GM06990 (cell line): ENCODE data around the gene SLC12A5.
A peak's percentile ranks its signal among the peaks of the same experiment; 100 is the strongest.
"Not testable (repeated sequence)": the region's sequence is repeated elsewhere in the genome, so short reads cannot be mapped to it uniquely, and the experiment has no call there.

Source experiments
- DNase-seq: peaks from one replicate; pipeline ENCODE4 v3.0.0-alpha.2; 2011; ENCODE audit not compliant: insufficient read length; ENCODE audit errors: extremely low read depth
- H3K27me3 ChIP-seq: replicated peaks from 2 replicates; pipeline ENCODE4 v1.6.0; 2011; ENCODE audit warnings: low read length; ENCODE audit not compliant: control insufficient read depth, insufficient read depth
- H3K36me3 ChIP-seq: 2 replicates; pipeline ENCODE4 v1.5.1; 2011; ENCODE audit warnings: low read length; ENCODE audit not compliant: control insufficient read depth, insufficient read depth
- H3K4me3 ChIP-seq: replicated peaks from 2 replicates; pipeline ENCODE4 v1.5.1; 2011; ENCODE audit warnings: low read depth, mild to moderate bottlenecking, control low read depth, low read length
- CTCF ChIP-seq: IDR thresholded peaks from 2 replicates; pipeline ENCODE4 v1.5.1; 2011; ENCODE audit warnings: low read length, control low read depth, mild to moderate bottlenecking, inconsistent platforms; ENCODE audit not compliant: insufficient read depth, poor library complexity, severe bottlenecking

Gene SLC12A5

GRCh38 chr20:46093531-46093930 lies 64.5 kb downstream of the SLC12A5 start:
- Histone ChIP-seq H3K36me3 (no peaks in the 10 kb centered on the region), H3K4me3 (no peak overlapping the region), H3K27me3 (no peaks in the 10 kb centered on the region)
- no peak for TF ChIP-seq CTCF
- no peak for DNase-seq

GRCh38 chr20:46099491-46100287 lies 70.7 kb downstream of the SLC12A5 start:
- peak; percentile 82 for DNase-seq
- no peaks in the 10 kb centered on the region; the same call in 1 of the 2 replicates for H3K27me3 ChIP-seq
- no peaks in the 10 kb centered on the region for H3K36me3 ChIP-seq
- TF ChIP-seq CTCF, result peak; percentile 67
- peak overlapping the region; percentile 30 for H3K4me3 ChIP-seq

- DNase-seq, H3K27me3 ChIP-seq, H3K36me3 ChIP-seq, H3K4me3 ChIP-seq: not testable (repeated sequence)
Measured at GRCh38 chr20:46100444-46100843, 71.4 kb downstream of the SLC12A5 start.

- Histone ChIP-seq H3K27me3 (no peaks in the 10 kb centered on the region; the same call in 1 of the 2 replicates), H3K4me3 (no peak overlapping the region), H3K36me3 (no peaks in the 10 kb centered on the region)
- DNase-seq, result no peak
- no peak for TF ChIP-seq CTCF
Measured at GRCh38 chr20:46100988-46101387, 72.0 kb downstream of the SLC12A5 start.

GRCh38 chr20:46101957-46102356 lies 72.9 kb downstream of the SLC12A5 start:
- no peak for TF ChIP-seq CTCF
- H3K36me3 ChIP-seq, result no peaks in the 10 kb centered on the region
- no peaks in the 10 kb centered on the region; the same call in 1 of the 2 replicates for H3K27me3 ChIP-seq
- no peak overlapping the region for H3K4me3 ChIP-seq
- DNase-seq, result no peak

GRCh38 chr20:46102940-46103339 lies 73.9 kb downstream of the SLC12A5 start:
- H3K27me3 ChIP-seq, result no peaks in the 10 kb centered on the region; the same call in 1 of the 2 replicates
- no peak for TF ChIP-seq CTCF
- H3K4me3 ChIP-seq, result no peak overlapping the region
- DNase-seq, result no peak
- no peaks in the 10 kb centered on the region for H3K36me3 ChIP-seq
